HFF-Myc (cell line): Measurements from ENCODE around the gene MRGPRG.

Source experiments
- DNase-seq: peaks from one replicate; pipeline ENCODE4 v3.0.0-alpha.2; 2011; ENCODE audit warnings: low read depth; ENCODE audit errors: extremely low read depth
- H3K4me3 ChIP-seq: replicated peaks from 2 replicates; pipeline ENCODE4 v1.5.1; 2011; ENCODE audit warnings: low read depth, mild to moderate bottlenecking, control low read depth, low read length
- TF ChIP-seq, protein P1 (sequence below): IDR thresholded peaks from 2 replicates; pipeline ENCODE4 v1.5.1; 2012; ENCODE audit warnings: mild to moderate bottlenecking, low read depth, low read length, control low read depth; ENCODE audit errors: missing control alignments

The MRGPRG gene

DNA sequence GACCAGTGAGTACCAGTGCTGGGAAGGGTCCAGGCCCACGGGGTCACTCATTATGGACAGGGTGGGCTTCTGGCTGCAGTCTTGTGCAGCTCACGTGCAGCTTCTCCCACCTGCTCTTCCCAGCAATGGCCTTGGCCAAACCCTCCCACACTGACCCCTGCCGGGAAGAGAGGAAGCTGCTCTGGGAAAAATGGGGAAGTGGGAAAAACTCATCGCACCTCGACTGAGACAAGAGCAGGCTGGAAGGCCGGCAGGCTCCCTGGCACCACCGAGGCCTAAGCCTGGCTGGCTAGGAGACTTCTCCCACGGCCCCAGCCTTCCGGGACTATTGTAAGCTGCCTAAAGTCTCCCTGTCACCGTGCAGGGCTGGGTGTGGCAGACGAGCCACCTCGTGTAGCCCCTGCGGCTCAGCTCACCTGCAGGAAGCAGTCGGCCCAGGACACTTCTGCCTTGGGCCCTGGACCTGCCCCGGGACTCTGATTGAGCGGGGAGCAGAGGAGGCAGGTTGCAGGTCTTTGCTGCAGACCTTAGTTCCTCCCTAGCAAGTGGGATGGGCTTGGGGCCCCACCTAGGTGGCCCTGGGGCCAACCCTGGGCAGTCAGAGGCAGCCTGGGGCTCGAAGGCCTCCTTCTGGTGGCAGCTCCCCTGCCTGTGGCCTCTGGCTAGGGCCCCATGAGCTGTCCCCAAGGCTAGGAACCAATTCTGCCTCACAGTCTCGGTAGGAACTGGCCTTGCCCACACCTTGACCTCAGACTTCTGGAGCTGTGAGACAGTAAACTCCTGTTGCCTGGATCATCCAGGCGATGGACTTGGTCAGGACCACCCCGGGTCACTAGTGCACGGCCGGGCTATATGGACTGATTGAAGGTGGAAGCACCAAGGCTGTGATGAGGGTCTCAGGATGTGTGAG lies 23.1 kb downstream of the MRGPRG start:
- no peak for DNase-seq
- H3K4me3 ChIP-seq: no peak overlapping the region
- TF ChIP-seq, protein P1, sequence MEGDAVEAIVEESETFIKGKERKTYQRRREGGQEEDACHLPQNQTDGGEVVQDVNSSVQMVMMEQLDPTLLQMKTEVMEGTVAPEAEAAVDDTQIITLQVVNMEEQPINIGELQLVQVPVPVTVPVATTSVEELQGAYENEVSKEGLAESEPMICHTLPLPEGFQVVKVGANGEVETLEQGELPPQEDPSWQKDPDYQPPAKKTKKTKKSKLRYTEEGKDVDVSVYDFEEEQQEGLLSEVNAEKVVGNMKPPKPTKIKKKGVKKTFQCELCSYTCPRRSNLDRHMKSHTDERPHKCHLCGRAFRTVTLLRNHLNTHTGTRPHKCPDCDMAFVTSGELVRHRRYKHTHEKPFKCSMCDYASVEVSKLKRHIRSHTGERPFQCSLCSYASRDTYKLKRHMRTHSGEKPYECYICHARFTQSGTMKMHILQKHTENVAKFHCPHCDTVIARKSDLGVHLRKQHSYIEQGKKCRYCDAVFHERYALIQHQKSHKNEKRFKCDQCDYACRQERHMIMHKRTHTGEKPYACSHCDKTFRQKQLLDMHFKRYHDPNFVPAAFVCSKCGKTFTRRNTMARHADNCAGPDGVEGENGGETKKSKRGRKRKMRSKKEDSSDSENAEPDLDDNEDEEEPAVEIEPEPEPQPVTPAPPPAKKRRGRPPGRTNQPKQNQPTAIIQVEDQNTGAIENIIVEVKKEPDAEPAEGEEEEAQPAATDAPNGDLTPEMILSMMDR: peak; percentile 54

DNA sequence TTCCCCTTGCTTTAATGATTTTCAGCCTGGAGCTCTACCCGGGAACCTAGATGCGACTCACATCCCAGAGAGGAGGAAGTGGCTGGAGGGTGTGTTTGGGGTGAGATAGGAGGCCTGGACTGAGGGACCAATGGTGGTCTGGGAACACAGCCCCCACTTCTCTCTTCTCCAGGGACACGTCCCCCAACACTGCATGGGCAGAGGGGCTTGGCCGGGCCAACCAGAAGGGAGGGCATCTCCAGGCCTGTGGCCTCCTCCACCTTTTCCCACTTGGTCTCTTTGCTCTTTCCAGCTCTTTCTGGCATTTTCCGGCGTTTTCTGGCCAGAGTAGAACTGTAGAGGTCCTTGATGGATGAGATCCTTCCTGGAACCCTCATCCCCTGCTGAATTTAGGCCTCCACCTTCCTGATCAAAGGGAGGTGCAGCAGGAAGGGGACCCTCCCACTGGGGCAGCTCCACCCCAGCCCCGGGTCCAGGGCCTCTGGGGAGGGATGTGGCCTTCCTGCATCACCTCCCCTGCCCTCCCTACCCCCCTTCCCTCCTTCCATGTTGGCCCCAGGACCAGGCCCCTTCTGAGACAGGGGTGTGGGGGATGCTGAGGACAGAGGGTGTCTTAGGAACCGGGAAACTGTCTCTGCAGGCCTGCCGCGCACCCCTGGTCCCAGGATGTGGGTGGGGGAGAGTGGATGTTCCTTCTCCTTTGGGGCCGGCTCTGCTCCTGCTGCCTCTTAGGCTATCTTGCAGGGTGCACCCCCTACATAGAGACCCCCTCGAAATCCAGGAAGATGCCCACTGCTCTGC lies 24.4 kb downstream of the MRGPRG start:
- H3K4me3 ChIP-seq: no peak overlapping the region
- TF ChIP-seq, protein P1: no peak
- no peak for DNase-seq

DNA sequence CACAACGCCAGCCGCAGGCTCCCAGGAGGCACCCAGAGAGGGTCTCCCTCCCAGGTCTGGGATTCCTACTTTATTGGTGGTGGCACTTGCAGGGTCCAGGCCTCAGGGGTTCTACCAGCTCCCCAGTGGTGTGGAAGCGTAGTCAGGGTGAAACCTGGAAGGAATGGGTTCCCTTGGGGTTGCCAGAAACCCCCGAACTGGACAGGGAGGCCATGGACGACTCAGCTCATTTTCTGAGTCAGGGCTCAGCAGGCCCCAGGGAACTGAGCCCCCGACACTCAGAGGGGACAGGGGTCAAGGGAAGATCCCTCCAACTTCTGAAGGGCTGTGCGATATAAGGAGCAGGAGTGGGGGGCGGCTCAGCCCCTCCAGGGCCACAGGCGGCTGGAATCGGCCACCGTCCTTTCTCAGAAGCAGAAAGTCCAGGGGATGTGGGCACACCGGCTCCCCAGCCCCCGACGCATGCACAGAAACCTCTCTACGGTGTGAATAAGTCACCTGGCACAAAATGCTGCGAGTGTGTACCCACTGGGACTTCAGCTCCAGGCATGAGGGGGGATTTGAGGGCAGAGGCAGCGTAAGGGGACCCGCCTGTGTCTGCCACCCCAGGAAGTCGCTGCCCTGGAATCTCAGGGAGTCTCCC lies 25.1 kb downstream of the MRGPRG start:
- DNase-seq: no peak
- no peak overlapping the region for H3K4me3 ChIP-seq
- TF ChIP-seq, protein P1: no peak

DNA sequence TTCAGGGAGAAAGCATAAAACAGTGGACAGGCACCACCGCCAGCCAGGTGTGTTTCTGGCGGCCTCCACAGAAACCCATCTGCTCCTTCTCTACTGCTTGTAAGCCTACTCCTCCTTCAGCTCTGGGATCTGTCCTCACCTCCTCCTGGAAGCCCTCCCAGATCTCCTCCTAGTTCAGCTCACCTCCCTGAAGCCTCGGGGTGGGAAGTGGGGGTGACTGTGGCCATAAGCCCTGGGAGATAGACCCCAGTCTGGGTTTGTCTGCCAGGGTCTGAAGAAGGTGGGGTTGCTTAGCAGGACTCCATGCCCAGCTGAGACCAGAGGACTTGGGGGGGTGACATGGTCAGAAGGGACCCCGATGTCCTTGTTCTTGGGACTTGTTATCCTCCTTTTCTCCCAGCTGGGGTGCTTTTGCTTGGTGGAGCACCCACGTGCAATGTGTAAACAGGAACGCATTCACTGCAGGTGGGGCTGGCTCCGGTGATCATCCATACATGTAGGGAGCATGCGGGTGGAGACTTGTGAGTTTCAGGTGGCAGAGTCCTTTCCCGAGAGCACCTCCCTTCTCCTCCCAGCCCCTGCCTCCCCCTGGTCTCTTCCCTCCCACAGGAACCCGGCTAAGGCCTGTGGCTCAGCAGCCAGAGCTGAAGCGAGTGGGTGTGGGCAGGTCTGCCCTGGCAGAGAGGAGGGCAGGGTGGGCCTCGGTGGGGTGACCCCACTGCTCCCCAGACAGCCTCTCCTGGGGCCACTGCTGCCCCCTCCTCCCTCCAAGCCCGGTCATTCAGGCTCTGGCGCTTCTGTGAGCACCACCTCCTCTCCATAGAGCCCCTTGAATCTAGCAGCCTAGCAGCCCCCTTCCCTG lies 25.9 kb downstream of the MRGPRG start:
- no peak for DNase-seq
- TF ChIP-seq, protein P1: no peak

DNA sequence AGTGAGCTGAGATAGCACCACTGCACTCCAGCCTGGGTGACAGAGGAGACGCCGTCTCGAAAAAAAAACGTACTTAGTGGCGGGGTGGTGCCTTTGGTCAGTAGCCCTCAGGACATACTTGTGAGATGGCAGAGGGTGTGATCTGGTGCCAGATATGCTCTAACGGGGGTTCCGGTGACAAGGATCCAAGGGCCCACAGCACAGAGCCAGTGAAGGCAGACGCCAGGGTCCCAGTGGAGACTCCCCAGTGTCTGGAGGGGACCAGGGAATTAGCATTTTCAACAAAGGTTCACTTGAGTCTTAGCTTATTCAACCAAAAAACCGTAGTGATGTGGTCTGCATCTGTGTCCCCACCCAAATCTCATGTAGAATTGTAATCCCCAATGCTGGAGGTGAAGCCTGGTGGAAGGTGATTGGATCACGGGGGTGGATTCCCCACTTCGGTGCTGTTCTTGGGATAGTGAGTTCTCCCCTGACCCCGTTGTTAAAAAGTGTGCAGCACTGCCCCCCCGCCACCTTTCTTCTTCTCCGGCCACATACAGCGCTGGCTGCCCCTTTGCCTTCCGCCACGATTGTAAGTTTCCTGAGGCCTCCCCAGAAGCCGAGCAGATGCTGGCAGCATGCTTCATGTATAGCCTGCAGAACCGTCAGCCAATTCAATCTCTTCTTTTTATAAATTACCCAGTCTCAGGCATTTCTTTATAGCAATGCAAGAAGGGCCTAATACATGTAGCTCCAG lies 26.9 kb downstream of the MRGPRG start:
- no peak for DNase-seq
- H3K4me3 ChIP-seq: no peak overlapping the region
- TF ChIP-seq, protein P1: no peak

More for the DNA sequence above, 25.9 kb downstream of the MRGPRG start:
- H3K4me3 ChIP-seq: no peak overlapping the region
